Measurements from ENCODE around the gene CTTNBP2NL. TPM values are rescaled to one million over a fixed set of nuclear protein-coding genes. Genes with fewer than 3 reads are reported as not detected.
A peak's percentile ranks its signal among the peaks of the same experiment; 100 is the strongest.

The CTTNBP2NL gene
- total RNA-seq, 1 experiment from 2014 or later: 38.8 TPM

DNA sequence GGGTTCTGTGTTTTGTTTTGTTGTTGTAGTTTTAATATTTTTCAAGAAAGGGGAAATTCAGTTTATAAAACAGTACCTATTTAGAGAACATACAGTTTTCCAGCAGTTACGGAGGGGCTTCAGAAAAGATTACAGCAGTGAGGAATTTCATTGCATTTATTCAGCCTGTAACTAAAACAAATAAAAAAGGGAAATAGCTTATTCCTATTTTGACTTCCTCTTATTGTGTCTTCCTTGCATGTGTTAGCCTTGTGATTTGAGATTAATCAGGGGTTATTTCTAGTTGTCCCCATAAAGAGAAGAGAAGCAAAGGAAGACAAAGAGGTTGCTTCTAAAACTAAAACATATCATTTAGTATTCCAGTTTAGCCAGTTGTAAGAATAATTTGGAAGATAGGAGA, 35.0 kb downstream of the CTTNBP2NL start:
- H3K27me3 ChIP-seq (ENCODE audit: insufficient read depth, low read length): no peaks in the 10 kb centered on the region
- no peak overlapping the region for H2BK120ac ChIP-seq (ENCODE audit: low read depth, low read length, poor library complexity, severe bottlenecking)
- no peak for DNase-seq
- no peak overlapping the region for H4K8ac ChIP-seq (replicated peaks; ENCODE audit: insufficient read length, low read depth, low read length)
- H2AK5ac ChIP-seq (ENCODE audit: insufficient read length, low read length): no peak overlapping the region
- no peaks in the 10 kb centered on the region for H3K4me1 ChIP-seq (ENCODE audit: insufficient read depth, low read length)
- TF ChIP-seq, protein P1, sequence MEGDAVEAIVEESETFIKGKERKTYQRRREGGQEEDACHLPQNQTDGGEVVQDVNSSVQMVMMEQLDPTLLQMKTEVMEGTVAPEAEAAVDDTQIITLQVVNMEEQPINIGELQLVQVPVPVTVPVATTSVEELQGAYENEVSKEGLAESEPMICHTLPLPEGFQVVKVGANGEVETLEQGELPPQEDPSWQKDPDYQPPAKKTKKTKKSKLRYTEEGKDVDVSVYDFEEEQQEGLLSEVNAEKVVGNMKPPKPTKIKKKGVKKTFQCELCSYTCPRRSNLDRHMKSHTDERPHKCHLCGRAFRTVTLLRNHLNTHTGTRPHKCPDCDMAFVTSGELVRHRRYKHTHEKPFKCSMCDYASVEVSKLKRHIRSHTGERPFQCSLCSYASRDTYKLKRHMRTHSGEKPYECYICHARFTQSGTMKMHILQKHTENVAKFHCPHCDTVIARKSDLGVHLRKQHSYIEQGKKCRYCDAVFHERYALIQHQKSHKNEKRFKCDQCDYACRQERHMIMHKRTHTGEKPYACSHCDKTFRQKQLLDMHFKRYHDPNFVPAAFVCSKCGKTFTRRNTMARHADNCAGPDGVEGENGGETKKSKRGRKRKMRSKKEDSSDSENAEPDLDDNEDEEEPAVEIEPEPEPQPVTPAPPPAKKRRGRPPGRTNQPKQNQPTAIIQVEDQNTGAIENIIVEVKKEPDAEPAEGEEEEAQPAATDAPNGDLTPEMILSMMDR (conservative IDR thresholded peaks at IDR 0.05): no peak
- no peak overlapping the region for H3K14ac ChIP-seq (ENCODE audit: insufficient read depth, low read length)
- H3K9me3 Mint-ChIP-seq: no peaks in the 10 kb centered on the region
- no peaks in the 10 kb centered on the region for H3K23me2 ChIP-seq (ENCODE audit: insufficient read length, low read depth, low read length, poor library complexity, severe bottlenecking)
- H3K4me2 ChIP-seq (ENCODE audit: insufficient read depth, insufficient read length, low read length): no peak overlapping the region
- H3K36me3 Mint-ChIP-seq (ENCODE audit: insufficient read depth in 1 of 3, low read depth in 3 of 3): peaks cover 0 to 9% (median 4%) of the 10 kb centered on the region in 3 experiments; a peak in 6 of 7 replicates
- no peak overlapping the region for H3K9ac ChIP-seq (ENCODE audit: extremely low read depth, insufficient read length, low read length)
- WGBS (ENCODE audit: extremely low coverage, insufficient read length, low lambda C conversion rate): no CpG with 5 or more reads among the region's 1 CpG
- H3K27me3 Mint-ChIP-seq (ENCODE audit: low read depth): no peaks in the 10 kb centered on the region
- H3K27ac ChIP-seq (ENCODE audit: insufficient read length, low read depth, low read length): no peak overlapping the region
- no peak overlapping the region for H2BK12ac ChIP-seq (ENCODE audit: insufficient read length, low read depth, low read length)
- no peak overlapping the region for H3K56ac ChIP-seq (ENCODE audit: insufficient read length, low read depth, low read length)
- H2BK20ac ChIP-seq (ENCODE audit: low read depth, low read length, poor library complexity, severe bottlenecking): no peak overlapping the region
- H3K18ac ChIP-seq (ENCODE audit: insufficient read length, low read depth, low read length): no peak overlapping the region
- H3K4ac ChIP-seq (ENCODE audit: low read depth, low read length): no peak overlapping the region
- H4K91ac ChIP-seq (ENCODE audit: insufficient read length, low read depth, low read length): no peak overlapping the region
- no peak overlapping the region for H3K23ac ChIP-seq (ENCODE audit: insufficient read length, low read depth, low read length)
- peaks cover 3% of the 10 kb centered on the region for H3K79me1 ChIP-seq (ENCODE audit: insufficient read depth, low read depth, low read length, poor library complexity, severe bottlenecking)
- H3K79me2 ChIP-seq (ENCODE audit: insufficient read depth, low read length): no peaks in the 10 kb centered on the region
- H4K5ac ChIP-seq (ENCODE audit: insufficient read length, low read depth, low read length): no peak overlapping the region
- no peak overlapping the region for H2BK15ac ChIP-seq (ENCODE audit: low read depth, low read length)
- no peak overlapping the region for H2AFZ ChIP-seq (ENCODE audit: low read length)
- no peak overlapping the region for H3K4me3 Mint-ChIP-seq
- no peaks in the 10 kb centered on the region for H3K4me1 Mint-ChIP-seq
- H3T11ph ChIP-seq (ENCODE audit: low read length): no peak overlapping the region
- H3K27ac Mint-ChIP-seq: peak overlapping the region in 2 of 3 experiments; percentile 0 to 73; a peak in 1 of 7 replicates
- H3K9me3 ChIP-seq (ENCODE audit: control insufficient read depth, low read depth, low read length): no peaks in the 10 kb centered on the region
- no peaks in the 10 kb centered on the region for H4K20me1 ChIP-seq (ENCODE audit: control insufficient read depth, insufficient read depth, insufficient read length)
- H2BK5ac ChIP-seq (ENCODE audit: insufficient read length, low read length): no peak overlapping the region
